CD14-positive monocyte (primary cell): ENCODE measurements around the gene THRB. TPM values are rescaled to one million over a fixed set of nuclear protein-coding genes. Genes with fewer than 3 reads are reported as not detected.

Experiments used
- DNase-seq, 3 donors: peaks; one replicate each; pipeline ENCODE4 v3.0.0-alpha.2; 2011 to 2022
- H2AFZ ChIP-seq: 2 replicates; pipeline ENCODE4 v1.6.0; 2012; ENCODE audit warnings: mild to moderate bottlenecking, low read depth, low read length, inconsistent platforms; ENCODE audit not compliant: insufficient read depth, poor library complexity, severe bottlenecking
- H3K27ac ChIP-seq, 2 donors: 1 replicate in 1 of 2; 2 replicates in 1 of 2; pipeline ENCODE4 v1.5.1; 2012 to 2013; ENCODE audit warnings: low read length in 2 of 2, control low read depth in 1 of 2, inconsistent platforms in 1 of 2, low read depth in 1 of 2, mild to moderate bottlenecking in 1 of 2
- H3K27me3 ChIP-seq, 2 donors: one replicate each; pipeline versions ENCODE4 v1.6.0 to v1.6.1; 2011 to 2013; ENCODE audit warnings: low read length in 2 of 2; ENCODE audit not compliant: control insufficient read depth in 2 of 2, insufficient read depth in 2 of 2
- H3K36me3 ChIP-seq, 2 donors: replicated peaks in 1 of 2; 1 replicate in 1 of 2; 2 replicates in 1 of 2; pipeline versions ENCODE4 v1.5.1 to v1.6.1; 2012 to 2013; ENCODE audit warnings: low read length in 2 of 2, control low read depth in 1 of 2, inconsistent platforms in 1 of 2, mild to moderate bottlenecking in 1 of 2; ENCODE audit not compliant: insufficient read depth in 2 of 2, control insufficient read depth in 1 of 2
- H3K4me1 ChIP-seq, 2 donors: 1 replicate in 1 of 2; 2 replicates in 1 of 2; pipeline versions ENCODE4 v1.5.1 to v1.6.1; 2012 to 2013; ENCODE audit warnings: low read length in 2 of 2, control low read depth in 1 of 2, inconsistent platforms in 1 of 2, mild to moderate bottlenecking in 1 of 2, moderate library complexity in 1 of 2; ENCODE audit not compliant: insufficient read depth in 2 of 2, control insufficient read depth in 1 of 2
- H3K4me2 ChIP-seq: replicated peaks from 2 replicates; pipeline ENCODE3; 2012; ENCODE audit warnings: low read length, moderate library complexity, mild to moderate bottlenecking; ENCODE audit not compliant: poor library complexity, severe bottlenecking; ENCODE audit errors: extremely low read depth
- H3K4me3 ChIP-seq, 3 experiments: fragments of 200-600 bp in 1 of 3; sonication (generic) in 1 of 3; replicated peaks in 1 of 3; 1 replicate in 2 of 3; 2 replicates in 1 of 3; pipeline ENCODE4 v1.5.1; 2011 to 2013; ENCODE audit warnings: low read length in 3 of 3, mild to moderate bottlenecking in 3 of 3, control low read depth in 2 of 3, low read depth in 2 of 3, inconsistent platforms in 1 of 3, moderate library complexity in 1 of 3
- H3K79me2 ChIP-seq: 2 replicates; pipeline ENCODE4 v1.6.0; 2012; ENCODE audit warnings: mild to moderate bottlenecking, control low read depth, inconsistent platforms, low read length, moderate library complexity; ENCODE audit not compliant: insufficient read depth
- H3K9ac ChIP-seq: 2 replicates; pipeline ENCODE4 v1.6.0; 2017; ENCODE audit warnings: low read length, mild to moderate bottlenecking; ENCODE audit not compliant: insufficient read depth, poor library complexity, severe bottlenecking
- H3K9me3 ChIP-seq, 2 donors: replicated peaks in 1 of 2; 1 replicate in 1 of 2; 2 replicates in 1 of 2; pipeline versions ENCODE4 v1.5.1 to v1.6.1; 2012 to 2013; ENCODE audit warnings: low read length in 2 of 2, control low read depth in 1 of 2; ENCODE audit not compliant: control insufficient read depth in 1 of 2, insufficient read depth in 1 of 2
- H4K20me1 ChIP-seq: 2 replicates; pipeline ENCODE4 v1.6.0; 2012; ENCODE audit warnings: mild to moderate bottlenecking, low read length, control low read depth, moderate library complexity; ENCODE audit not compliant: insufficient read depth
- H3K27ac Mint-ChIP-seq, 7 donors: one replicate each; pipeline ENCODE4 v1.8.0; 2020; ENCODE audit warnings: mild to moderate bottlenecking in 7 of 7, mixed read lengths in 7 of 7, moderate library complexity in 6 of 7, inconsistent platforms in 2 of 7
- H3K27me3 Mint-ChIP-seq, 3 donors: one replicate each; pipeline ENCODE4 v1.8.0; 2021 to 2022; ENCODE audit warnings: low read depth in 3 of 3, mild to moderate bottlenecking in 3 of 3, mixed read lengths in 3 of 3, moderate library complexity in 3 of 3, inconsistent platforms in 1 of 3
- H3K36me3 Mint-ChIP-seq, 2 donors: one replicate each; pipeline ENCODE4 v1.8.0; 2020; ENCODE audit warnings: mixed read lengths in 2 of 2, inconsistent platforms in 1 of 2, mild to moderate bottlenecking in 1 of 2
- H3K4me1 Mint-ChIP-seq: one replicate; pipeline ENCODE4 v1.8.0; 2020; ENCODE audit warnings: mild to moderate bottlenecking, mixed read lengths
- H3K4me3 Mint-ChIP-seq, 2 donors: one replicate each; pipeline ENCODE4 v1.8.0; 2020; ENCODE audit warnings: mild to moderate bottlenecking in 2 of 2, mixed read lengths in 2 of 2, moderate library complexity in 1 of 2
- H3K9me3 Mint-ChIP-seq, 7 donors: one replicate each; pipeline ENCODE4 v1.8.0; 2020 to 2022; ENCODE audit warnings: mixed read lengths in 7 of 7, mild to moderate bottlenecking in 6 of 7, moderate library complexity in 6 of 7, inconsistent platforms in 2 of 7
- CTCF ChIP-seq: fragments of 200-600 bp; IDR thresholded peaks from one replicate; pipeline ENCODE4 v1.8.0; 2022; ENCODE audit warnings: antibody characterized with exemption, mild to moderate bottlenecking
- WGBS: methylation state at CpG from one replicate; pipeline ENCODE4 v1.1.5; 2013; ENCODE audit warnings: missing lambda C conversion rate; ENCODE audit not compliant: insufficient coverage; 5-methylcytosine and 5-hydroxymethylcytosine counted together
- intact Hi-C, 2 donors: fragments of 100-400 bp; cut with micrococcal nuclease; formaldehyde crosslinking; loops; one replicate each; pipeline versions ENCODE4 v1.15.0 to v1.15.1; 2023
- polyA plus RNA-seq, 3 donors: library from polyadenylated mRNA; depleted of rRNA in 1 of 3; unstranded in 2 of 3; stranded (reverse) in 1 of 3; fragments of 300-500 nt in 2 of 3; fragments of >200 nt in 1 of 3; fragmentation: Illumina TruSeq in 2 of 3; gene quantifications; 1 replicate in 2 of 3; 2 replicates in 1 of 3; pipeline ENCODE4 v1.2.3, GENCODE V29; 2012 to 2021

The THRB gene
- polyA plus RNA-seq, 3 donors: 0.05 TPM; not detected in 2

GRCh38 chr3:24100696-24101402 lies 393.8 kb downstream of the THRB start:
- no peaks in the 10 kb centered on the region for H4K20me1 ChIP-seq
- no peak overlapping the region for H3K9ac ChIP-seq
- H3K36me3 ChIP-seq: no peaks in the 10 kb centered on the region

GRCh38 chr3:24096695-24097290 lies 397.9 kb downstream of the THRB start:
- intact Hi-C loops: no loop called here
- WGBS: 95% methylated on average over 6 of the region's 6 CpGs
- no peak overlapping the region for H3K27ac Mint-ChIP-seq

More at GRCh38 chr3:24100696-24101402, 393.8 kb downstream of the THRB start:
- Mint-ChIP-seq H3K36me3 (no peaks in the 10 kb centered on the region), H3K27ac (no peak overlapping the region), H3K4me1 (no peaks in the 10 kb centered on the region), H3K27me3 (peaks cover 0 to 2% (median 1%) of the 10 kb centered on the region in 3 donors), H3K4me3 (no peak overlapping the region), H3K9me3 (peaks cover 0 to 7% (median 0%) of the 10 kb centered on the region in 7 donors)
- 90% methylated on average over 7 of the region's 11 CpGs for WGBS
- DNase-seq: no peak
- Histone ChIP-seq H3K4me2 (no peak overlapping the region), H3K27me3 (no peaks in the 10 kb centered on the region), H3K79me2 (no peaks in the 10 kb centered on the region), H3K9me3 (no peaks in the 10 kb centered on the region), H3K27ac (no peak overlapping the region), H2AFZ (no peak overlapping the region), H3K4me3 (no peak overlapping the region), H3K4me1 (no peaks in the 10 kb centered on the region)
- intact Hi-C loops: no loop called here
- TF ChIP-seq CTCF: no peak

More at GRCh38 chr3:24096695-24097290, 397.9 kb downstream of the THRB start:
- Mint-ChIP-seq H3K27me3 (peaks cover 0 to 2% (median 1%) of the 10 kb centered on the region in 3 donors), H3K9me3 (peaks cover 0 to 3% (median 0%) of the 10 kb centered on the region in 7 donors), H3K4me1 (no peaks in the 10 kb centered on the region), H3K36me3 (no peaks in the 10 kb centered on the region), H3K4me3 (no peak overlapping the region)
- no peak for DNase-seq
- no peak for TF ChIP-seq CTCF
- Histone ChIP-seq H3K4me2 (no peak overlapping the region), H3K4me1 (no peaks in the 10 kb centered on the region), H3K27me3 (no peaks in the 10 kb centered on the region), H3K9ac (no peak overlapping the region), H3K79me2 (no peaks in the 10 kb centered on the region), H2AFZ (no peak overlapping the region), H3K9me3 (no peaks in the 10 kb centered on the region), H3K36me3 (no peaks in the 10 kb centered on the region), H4K20me1 (no peaks in the 10 kb centered on the region), H3K27ac (no peak overlapping the region), H3K4me3 (no peak overlapping the region)
